COLO829 (cell line): ENCODE results near the gene GDF15.
A peak's percentile ranks its signal among the peaks of the same experiment; 100 is the strongest.

ENCODE experiments used
- DNase-seq: peaks from one replicate; pipeline ENCODE4 v3.0.0; 2012; ENCODE audit warnings: low spot score

Gene GDF15

DNA sequence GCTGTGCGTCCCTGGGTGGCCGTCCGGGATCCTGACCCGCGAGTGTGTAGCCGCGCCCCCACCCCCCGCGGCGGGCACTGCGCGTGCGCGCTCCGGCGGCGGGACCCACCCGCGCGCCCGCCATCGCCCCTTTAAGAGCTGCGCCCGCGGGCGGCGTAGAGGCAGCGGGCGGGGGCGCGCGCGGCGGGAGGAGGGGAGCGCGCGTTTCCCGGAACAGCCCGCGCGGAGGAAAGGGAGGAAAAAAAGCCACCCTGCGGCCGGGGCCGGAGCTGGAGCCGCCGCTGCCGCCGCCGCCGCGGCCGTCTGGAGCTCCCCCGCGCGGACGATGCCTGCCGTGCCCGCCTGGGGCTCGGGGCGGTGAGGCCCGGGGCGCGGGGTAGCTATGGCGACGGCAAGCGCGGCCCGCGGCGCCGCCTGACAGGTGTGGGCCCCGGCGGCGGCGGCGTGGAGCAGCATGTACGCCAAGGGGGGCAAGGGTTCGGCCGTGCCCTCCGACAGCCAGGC lies 33.3 kb downstream of the GDF15 start, which contains the start of gene SSBP4:
Gene SSBP4 (plus strand): TSS at position 204 of the 504 bp plus-strand sequence. CDS start 251 bp downstream, at position 455.
- DNase-seq: peak; percentile 88

DNA sequence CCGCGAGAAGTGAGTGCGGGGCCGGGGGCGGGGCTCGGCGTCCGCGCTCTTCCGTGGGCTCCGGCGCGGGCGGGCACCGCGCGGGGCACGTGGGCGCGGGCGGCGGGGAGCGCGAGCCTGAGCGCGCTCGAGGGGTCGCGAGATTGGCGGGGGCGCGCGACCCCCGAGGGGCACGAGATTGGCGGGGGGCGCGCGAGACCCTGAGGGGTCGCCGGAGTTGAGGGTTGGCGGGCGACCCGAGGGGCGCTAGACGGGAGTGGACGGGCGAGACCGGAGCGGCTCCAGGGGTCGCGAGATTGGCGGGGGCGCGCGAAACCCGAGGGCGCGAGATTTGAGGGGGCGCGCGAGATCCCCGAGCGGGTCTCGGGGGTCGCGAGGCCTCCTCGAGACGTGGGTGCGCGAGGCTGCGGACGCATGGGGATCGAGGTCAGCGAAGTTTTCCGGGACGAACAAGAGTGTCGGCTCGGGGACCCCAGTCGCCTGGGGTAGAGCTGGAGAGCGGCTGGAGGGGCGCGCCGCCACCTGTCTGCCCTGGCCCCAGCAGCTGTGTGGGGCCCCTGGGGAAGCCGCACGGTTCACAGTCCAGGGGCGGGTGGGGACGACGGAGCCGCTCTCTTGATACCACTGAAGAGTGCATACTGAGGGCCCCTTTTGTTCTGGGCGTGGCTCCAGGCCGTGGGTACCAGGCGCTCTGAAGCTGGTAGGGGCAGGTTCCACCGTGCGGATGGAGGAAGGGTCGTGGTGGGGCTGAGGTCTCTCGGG lies 33.9 kb downstream of the GDF15 start:
- no peak for DNase-seq

DNA sequence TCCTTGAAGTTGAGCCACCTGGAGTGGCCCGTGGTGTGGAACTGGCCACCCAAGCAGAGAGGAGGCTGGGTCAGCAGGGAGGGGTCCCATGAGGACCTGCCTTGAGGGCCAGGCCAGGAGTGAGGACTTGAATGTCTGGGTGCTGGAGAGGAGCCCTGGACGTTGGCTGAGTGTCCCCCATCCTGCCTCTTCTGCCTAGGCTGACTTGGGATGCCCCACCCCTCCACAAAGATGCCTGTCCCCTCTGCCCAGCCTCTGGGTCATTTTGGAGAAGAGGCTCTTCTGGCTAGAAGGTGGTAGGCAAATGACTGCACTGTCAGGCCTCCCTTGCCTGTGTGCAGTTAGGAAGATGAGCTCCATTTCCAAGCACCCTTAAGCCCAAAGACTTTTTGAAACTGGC lies 35.0 kb downstream of the GDF15 start:
- no peak for DNase-seq

DNA sequence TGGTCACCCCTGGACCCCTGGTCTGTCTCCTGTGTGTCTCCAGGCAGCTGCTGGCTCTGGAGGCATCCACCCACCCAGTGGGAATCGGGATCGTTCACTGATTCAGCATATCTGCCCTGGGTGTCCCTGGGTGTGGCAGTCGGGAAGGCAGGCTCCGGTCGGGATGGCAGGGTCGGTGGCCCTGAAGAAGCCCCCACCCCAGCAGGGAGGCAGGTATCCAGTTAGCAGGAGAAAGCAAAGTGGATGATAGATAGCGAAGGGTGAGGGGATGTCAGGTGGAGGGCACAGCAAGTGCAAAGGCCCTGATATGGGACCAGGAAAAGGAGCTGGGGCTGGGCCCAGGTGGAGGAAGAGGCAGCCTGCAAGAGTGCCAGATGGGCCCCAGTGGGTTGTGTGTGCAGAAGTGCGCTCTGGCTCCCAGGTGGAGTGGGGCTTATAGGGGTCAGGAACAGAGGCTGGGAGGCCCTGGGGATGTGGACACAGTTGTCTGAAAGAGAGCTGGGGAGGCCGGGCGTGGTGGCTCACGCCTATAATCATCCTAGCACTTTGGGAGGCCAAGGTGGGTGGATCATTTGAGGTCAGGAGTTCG lies 35.5 kb downstream of the GDF15 start:
- DNase-seq: no peak

DNA sequence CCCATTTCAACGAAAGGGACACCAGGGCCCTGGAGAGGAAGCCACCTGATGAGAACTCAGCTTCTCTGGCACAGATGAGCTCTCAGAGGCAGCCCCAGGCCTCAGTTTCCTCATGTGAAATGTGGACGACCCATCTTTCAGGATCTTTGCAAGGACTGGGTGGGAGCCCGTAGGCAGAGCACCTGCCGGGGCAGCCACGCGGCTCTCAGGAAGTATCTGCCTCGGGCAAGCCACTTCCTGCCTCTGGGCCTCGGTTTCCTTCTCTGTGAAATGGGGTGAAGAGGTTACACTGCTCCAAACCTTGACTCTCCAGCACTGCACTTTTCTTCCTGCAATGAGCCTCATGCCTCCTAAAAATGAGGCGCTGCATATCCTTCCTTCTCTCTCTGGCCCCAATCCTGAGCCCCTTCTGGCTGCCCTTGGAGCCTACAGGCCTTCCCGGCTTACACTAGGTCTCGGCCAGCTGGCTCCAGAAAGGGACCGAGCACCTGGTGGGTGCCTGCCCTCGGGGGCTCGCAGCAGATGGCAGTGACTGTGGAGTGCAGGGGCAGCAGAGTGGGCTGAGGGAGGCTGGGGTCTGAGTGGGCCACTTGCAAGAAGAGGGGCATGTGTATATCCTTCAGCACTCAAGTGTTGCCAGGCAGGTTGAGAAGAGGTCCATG lies 36.7 kb downstream of the GDF15 start:
- no peak for DNase-seq

DNA sequence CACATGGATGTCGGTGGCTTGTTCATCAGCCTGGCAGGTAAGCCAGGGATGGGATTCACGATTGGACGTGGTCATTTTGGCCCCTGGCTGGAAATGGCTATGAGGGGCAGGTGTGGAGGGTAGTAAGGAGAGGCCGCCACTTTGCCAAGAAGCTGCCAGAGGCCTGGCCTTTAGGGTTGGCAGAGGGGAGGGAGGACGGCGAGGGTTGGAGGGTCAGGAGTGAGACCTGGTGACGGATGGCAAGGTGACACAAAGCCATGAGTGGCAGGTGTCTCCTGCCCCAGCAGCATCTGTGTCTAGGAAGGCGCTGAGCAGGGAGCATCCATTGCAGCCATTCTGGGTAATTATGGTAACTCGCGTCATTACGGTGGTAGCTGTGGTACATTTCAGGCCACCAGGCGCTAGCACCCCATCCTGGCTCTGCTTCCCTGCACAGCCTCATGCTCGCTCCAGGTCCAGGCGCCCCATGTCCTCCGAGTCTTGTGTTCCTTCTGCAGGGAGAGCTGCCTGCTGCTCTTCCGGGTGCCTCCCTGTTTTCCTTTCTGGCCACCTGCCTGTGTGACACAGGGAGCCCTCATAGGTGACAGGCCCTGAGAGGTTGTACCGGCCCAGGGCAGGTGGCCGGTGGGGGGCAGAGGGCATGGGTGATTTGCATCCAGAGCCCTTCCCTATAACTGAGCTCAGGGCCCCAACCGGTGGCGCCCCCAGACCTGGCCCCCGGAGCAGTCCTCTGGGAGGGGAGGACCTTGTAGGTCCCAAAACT lies 37.5 kb downstream of the GDF15 start:
- no peak for DNase-seq

DNA sequence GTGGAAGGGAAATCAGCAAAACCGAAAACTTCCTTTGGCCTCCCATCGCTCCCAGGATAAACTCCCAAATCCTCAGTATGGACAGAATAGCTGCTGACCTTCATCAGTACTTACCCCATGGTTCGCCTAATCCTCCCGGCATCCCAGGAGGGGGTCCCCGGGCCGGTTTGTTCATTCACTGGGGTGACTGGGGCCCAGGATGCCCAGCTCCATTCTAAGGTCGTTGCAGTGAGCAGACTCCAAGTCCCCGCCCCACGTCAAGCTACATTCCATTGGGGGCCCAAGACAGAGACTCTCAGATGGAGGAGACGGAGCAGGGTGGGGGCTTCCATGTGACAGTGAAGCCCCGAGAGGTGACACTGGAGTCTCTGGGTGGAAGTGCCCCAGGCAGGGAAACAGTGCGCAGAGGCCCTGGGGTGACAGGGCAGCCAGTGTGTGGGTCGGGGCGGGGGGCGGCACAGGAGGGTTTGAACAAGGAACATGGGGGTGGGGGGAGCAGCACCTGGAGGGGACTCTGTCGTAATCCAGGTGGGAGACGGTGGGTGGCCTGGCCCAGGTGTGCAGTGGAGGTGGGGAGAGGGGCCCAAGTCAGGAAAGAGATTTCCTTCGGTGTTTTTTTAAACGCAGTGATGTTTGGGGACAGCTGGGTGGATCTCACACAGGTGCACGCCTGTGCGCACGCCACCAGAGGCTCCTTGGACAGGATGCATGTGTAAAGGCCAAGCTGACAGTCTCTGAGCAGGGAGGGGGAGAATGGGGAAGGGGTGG lies 38.3 kb downstream of the GDF15 start:
- no peak for DNase-seq

DNA sequence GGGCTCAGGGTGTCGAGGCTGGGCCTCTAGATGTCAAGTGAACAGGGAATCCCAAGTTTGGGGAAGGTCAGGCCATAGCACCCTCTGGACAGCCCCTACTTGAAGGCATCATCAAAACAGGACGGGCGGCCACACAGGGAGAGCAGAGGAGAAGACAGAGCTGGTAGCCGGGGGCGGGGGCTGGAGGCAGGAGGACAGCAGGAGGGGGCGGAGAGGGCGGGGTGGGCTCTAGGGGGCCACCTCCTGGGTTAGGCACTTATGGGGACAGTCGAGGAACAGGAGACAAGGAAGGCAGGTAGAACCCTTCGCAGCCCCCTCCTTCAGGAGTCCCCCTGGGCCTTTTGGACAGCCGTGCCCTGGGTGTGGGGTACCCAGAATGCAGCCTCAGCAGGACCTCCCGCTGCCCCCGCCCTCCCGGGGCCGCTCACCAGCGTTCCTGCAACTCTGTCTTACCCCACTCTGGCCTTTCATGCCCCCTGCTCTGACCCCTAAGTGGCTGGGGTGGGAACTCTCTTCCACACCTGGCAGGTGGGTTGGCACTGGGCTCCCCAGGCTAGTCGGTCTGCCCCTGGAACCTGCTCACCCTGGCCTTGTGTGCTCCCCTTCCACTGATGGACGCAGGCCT lies 39.0 kb downstream of the GDF15 start:
- DNase-seq: no peak

DNA sequence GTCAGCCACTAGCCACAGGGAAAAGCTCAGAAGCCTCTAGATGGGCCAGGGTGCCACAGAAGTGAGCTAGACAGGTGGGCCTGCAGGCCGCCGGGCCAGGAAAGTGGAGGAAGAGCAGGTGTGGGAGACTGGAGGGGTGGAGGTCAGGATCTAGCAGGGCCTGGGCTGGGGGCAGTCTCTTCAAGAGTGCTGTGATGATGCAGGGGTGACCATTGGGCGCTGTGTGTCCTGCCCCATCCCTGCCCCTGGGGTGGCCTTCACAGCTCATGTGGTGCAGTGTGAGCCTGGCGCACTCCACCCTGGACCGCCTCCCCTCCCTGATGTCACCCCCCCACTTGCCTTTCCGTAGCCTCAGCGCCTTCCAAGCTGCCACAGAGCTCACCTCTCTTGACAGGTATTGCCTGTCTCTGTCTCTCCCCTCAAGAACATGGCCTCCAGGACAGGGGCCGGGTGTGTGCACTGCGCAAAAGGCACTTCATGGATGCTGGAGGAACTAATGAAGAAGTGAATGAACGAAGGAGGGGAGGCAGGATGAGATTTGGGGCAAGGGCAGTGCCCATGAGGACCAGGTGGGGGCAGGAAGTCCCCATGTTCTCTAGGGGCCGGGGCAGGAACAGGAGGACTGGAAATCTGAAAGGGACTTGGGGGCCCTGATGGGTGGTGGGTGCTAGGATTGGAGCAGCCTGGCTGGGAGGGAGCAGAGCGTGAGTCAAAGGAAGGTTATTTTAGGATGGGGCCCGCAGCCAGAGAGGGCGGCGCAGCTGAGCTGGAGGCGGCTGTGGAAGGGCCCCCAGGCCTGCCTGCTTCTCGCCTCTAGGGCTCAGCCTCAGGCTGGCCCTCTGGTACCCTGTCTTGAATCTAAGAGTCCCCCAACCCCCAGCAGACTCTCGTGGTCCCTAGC lies 39.8 kb downstream of the GDF15 start:
- no peak for DNase-seq

DNA sequence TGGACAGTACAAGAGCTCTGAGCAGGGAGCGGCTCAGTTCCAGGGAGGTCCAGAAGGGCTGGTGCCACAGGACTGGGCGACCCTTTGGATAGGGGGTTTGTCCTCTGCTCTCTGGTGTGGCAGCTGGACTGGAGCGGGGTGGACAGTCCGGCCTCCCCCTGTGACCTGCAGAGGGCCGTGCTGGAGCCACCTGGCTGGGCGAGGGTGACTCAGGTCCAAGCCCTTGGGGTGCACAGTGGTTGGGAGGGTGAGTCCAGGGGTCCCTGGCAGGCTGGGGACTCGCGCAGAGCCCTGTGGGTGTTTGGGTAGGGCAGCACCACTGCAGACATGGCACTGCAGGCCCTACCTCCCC lies 40.4 kb downstream of the GDF15 start:
- DNase-seq: no peak

DNA sequence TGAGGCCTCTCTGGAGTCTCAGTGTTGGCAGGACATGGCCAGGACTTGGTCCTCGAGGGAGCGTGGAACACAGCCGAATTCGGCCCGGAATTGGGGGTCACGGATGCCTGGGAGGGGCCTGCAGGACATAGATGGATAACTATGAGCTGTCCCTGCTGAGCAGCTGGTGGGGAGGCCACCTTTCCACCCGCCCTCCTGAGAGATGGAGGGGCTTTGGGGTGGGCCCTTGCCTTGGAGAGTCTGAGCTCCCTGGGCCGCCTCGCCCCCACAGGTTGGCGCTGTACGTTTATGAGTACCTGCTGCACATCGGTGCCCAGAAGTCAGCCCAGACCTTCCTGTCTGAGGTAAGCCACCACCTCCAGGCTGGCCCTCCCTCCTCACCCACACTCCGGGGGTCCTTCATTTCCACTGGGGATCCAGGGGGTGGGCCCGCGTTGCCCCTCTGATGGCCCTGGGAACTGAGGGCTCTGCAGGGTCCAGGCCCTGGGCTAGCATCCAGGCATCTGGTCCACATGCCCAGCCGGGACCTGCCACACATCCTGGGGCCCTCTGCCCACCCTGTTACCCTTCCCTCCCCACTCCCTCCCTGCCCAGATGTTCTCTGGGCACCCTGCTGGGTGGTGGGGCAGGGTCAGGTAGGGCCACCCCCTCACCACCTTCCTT lies 41.3 kb downstream of the GDF15 start:
- no peak for DNase-seq

DNA sequence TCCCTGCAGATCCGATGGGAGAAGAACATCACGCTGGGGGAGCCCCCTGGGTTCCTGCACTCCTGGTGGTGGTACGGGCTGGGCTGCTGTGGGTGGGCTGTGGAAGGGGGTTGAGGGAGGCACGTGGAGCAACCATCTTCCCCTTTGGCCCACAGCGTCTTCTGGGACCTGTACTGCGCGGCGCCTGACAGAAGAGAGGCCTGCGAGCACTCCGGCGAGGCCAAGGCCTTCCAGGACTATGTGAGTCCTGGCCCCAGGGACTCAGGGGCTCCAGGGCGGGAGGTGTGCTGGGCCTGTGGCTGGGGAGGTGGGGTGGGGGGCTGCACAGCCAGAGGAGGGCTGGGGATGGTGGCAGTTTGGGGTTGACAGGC lies 41.8 kb downstream of the GDF15 start:
- no peak for DNase-seq

DNA sequence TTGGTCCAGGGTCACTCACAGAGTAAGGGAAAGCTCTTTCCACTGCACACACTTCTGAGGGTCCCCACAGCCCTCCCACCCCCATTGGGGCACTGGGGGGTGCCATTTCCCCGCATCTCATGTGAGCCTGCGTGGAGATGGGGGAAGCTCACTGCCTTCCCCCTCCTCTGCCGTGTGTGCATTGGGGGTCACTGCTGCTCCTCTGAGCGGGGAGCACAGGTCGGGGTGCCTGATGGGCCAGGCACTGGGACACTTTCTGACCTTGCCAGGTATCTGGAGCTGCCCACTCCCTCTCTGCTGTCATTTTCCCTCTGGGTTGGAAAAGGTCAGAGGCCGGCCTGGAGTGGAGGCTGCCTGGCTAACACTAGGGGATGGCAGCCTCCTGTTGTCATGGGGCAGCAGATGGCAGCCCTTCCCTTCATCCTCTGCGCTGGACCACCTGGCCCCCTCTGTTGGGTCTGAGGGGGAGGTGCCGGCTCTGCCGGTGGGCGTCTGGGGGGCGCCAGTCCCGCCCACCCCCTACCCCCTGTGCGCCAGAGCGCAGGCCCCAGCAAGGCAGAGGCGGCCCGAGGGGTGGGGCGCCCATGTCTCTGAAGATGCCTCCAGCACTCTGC lies 42.3 kb downstream of the GDF15 start:
- DNase-seq: no peak

DNA sequence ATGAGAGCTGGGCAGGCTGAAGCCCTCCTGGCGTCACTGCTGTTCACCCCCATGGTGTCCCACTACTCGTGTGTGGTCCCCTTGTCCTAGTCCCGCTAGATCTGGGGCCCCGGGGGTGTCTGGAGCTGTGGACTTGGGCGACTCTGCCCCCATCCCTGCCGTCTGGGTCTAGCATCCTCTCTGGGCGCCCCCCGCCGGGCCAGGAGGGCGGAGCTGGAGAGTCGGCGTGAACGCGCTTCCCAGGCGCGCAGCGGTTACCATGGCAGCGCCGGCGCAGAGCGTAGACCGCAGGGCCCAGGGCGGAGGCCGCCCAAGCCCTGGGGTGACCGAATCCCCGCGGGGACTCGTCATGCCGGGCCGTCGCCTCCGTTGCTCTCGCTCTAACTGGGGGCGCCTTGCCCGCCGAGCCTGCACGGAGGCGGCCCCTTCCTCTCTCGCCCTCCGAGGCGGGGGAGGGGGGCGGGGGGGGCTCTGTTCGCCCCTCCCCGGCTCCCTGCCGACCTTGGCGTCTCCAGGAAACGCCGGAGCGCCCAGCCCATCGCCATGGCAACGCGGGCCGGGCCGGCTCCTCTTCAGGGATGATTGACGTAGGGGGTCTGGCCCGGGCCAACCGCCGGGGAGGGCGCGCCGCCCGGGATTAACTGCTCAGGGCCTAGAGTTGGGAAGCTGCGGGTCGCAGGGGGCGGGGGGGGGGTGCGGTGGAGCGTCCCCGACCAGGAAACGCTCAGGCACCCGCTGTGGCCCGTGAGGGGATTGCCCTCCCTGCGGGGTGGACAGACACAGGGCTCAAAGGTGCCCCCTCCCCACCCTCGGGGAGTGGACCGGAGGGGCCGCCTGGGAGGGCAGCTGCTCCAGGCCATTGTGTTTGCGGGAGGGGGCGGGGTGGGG lies 43.1 kb downstream of the GDF15 start:
- no peak for DNase-seq

DNA sequence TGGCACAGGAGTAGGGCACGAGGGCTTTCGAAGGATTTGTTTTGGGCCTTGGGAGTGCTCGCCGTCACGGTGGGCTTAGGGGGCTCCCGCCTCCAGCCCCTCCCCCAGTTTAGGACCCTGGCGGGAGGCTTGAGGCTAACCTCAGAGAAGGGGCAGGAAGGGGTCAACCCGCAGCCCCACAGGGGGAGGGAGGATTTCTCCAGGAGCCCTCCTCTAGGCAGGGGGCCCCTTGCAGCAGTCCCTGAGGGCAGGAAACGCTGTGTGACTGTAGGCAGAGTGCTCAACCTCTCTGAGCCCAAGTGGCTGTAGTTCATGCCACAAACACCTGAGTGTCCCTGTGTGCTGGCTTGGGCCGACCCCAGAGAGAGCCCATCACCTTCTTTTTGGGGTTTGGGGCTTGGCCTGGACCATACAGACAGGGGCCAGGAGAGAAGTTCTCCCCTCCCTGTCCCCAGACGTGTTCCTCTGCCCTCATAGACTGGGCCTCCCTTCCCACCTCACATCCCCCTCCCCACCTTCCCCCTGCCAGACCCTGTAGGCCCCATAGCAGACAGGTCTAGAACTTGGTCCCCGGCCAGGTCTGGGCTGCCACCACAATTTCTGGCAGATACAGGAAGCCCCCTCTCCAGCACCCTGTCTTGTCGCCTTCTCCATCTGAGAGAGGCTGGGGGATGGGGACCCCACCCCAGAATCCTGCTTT lies 43.9 kb downstream of the GDF15 start:
- no peak for DNase-seq

DNA sequence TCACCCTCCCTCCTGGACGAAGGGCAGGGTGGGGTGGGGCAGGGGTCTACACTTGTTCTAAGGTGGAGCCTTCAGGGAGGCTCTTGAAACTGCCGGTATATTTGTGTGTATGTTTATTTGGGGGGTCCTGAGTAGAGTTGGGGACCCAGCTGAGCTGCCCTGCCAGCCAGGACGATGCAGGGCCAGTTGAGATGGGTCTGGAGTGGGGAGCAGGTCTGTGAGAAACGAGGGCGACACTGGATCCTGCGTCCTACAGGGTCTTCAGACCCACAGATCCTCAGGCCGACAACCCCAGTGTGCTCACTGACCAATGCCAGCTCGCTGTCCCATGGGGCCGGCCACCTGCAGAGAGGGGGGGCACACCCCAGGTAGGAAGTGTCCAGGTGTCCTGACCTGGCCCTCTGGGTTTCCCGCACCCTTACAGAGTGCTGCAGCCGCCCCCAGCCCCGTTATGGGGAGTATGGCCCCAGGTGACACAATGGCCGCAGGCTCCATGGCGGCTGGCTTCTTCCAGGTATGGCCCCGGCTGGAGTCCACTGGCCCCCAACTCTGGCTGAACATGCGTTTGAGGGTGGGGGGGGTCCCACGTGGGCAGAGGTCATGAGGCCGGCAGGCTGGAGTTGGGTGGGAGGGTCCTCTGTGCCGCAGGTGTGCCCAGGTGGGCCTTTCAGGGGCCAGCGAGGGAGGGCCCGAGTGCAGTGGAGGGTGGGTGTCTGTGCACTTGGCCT lies 44.6 kb downstream of the GDF15 start:
- no peak for DNase-seq
